ENCODE data around the gene SAMD7. TPM values are rescaled to one million over a fixed set of nuclear protein-coding genes. Genes with fewer than 3 reads are reported as not detected.

Gene SAMD7
- total and polyA plus RNA-seq, 9 of the 15 experiments (the other 6 are each of a cell fraction or from before 2014, with no cell fraction given): not detected

GRCh38 chr3:169966428-169966950, 55.1 kb downstream of the SAMD7 start, which contains the start of gene SEC62 (continued):
- TF ChIP-seq TSHZ1 (CRISPR knock-in tag; IDR thresholded peaks at IDR 0.05): no peak
- 0 out of 2 replicates have a peak, but pooled peaks have one; percentile 28 for TF ChIP-seq NR1H2 (CRISPR knock-in tag; IDR thresholded peaks at IDR 0.05)
- peak; percentile 57 for TF ChIP-seq FOSL1 (tag; conservative IDR thresholded peaks at IDR 0.05)
- peak; percentile 35; the same call in 1 of the 2 replicates for TF ChIP-seq GTF2A2 (tag; IDR thresholded peaks at IDR 0.05)
- TF ChIP-seq CCAR2 (IDR thresholded peaks at IDR 0.05; ENCODE audit: low read depth, low read length): no peak
- TF ChIP-seq KDM5B (IDR thresholded peaks at IDR 0.05; ENCODE audit: insufficient replicate concordance, low read depth, low read length): peak; percentile 96
- TF ChIP-seq EP400 (IDR thresholded peaks at IDR 0.05): peak; percentile 84
- TF ChIP-seq MYC (IDR thresholded peaks at IDR 0.05; ENCODE audit: low read depth, low read length): peak; percentile 50; the same call in 1 of the 2 replicates
- no peak for TF ChIP-seq MYC (CRISPR knock-in tag; IDR thresholded peaks at IDR 0.05; ENCODE audit: borderline replicate concordance, low read depth)
- TF ChIP-seq ATF6 (CRISPR knock-in tag; IDR thresholded peaks at IDR 0.05): 0 out of 2 replicates have a peak, but pooled peaks have one; percentile 54
- TF ChIP-seq DDX20 (tag; IDR thresholded peaks at IDR 0.05; ENCODE audit: low read depth): no peak
- TF ChIP-seq ZNF764 (CRISPR knock-in tag; IDR thresholded peaks at IDR 0.05; ENCODE audit: low read depth): no peak
- TF ChIP-seq RCOR1 (IDR thresholded peaks at IDR 0.05; ENCODE audit: borderline replicate concordance in 1 of 2, low read depth in 2 of 2, low read length in 2 of 2): peak in 1 of 2 experiments; percentile 64; a peak in 1 of 4 replicates
- TF ChIP-seq TOE1 (IDR thresholded peaks at IDR 0.05; ENCODE audit: borderline replicate concordance): peak; percentile 61; the same call in 1 of the 2 replicates
- no peak for TF ChIP-seq TOE1 (CRISPR knock-in tag; IDR thresholded peaks at IDR 0.05; ENCODE audit: borderline replicate concordance, low read depth)
- peak; percentile 75 for TF ChIP-seq SMAD4 (CRISPR knock-in tag; conservative IDR thresholded peaks at IDR 0.05)
- peak; percentile 14 for TF ChIP-seq CTCFL (IDR thresholded peaks at IDR 0.05; ENCODE audit: borderline replicate concordance, insufficient read depth, low read depth, low read length, poor library complexity, severe bottlenecking)
- peak; percentile 32; the same call in 1 of the 2 replicates for TF ChIP-seq MYBL2 (IDR thresholded peaks at IDR 0.05; ENCODE audit: low read depth)
- TF ChIP-seq MYBL2 (CRISPR knock-in tag; IDR thresholded peaks at IDR 0.05; ENCODE audit: borderline replicate concordance): no peak

Data from K562 (cell line).